ENCODE results near the gene SORL1.

DNA sequence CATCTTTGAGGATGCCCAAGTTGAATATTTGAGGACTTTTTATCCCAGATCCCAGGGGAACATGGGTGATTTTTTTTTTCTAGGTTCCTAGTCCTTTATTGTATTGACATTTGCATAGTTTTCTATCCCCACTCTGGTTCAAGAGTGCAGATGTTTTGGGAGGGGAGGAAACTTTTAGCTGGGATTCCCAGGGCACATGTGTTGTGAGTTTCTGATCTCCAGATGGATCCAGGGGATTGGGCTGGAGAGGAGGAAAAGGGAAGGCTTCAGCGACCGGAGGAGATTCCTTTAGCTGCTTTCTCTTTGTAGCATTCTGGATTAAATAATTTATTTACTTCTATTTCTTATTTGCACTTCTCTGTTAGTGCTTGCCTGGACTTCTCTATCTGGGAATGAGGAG, 15.4 kb downstream of the SORL1 start:
- no peak for TF ChIP-seq CTCF (conservative IDR thresholded peaks at IDR 0.05 in 1 of 2, IDR thresholded peaks at IDR 0.05 in 1 of 2; ENCODE audit: extremely low read depth in 1 of 2, insufficient read depth in 1 of 2, low read depth in 1 of 2, low read length in 2 of 2)
- TF ChIP-seq EZH2 (IDR thresholded peaks at IDR 0.05; ENCODE audit: borderline replicate concordance, low read length): no peak
